DOHH2 (cell line): ENCODE results near the gene NUP62.
"Not testable (repeated sequence)": the region's sequence is repeated elsewhere in the genome, so short reads cannot be mapped to it uniquely, and the experiment has no call there.

Experiments used
- H3F3A ChIP-seq: fragments of 200-600 bp; sonication (generic), shearing (Covaris generic); 2 replicates; pipeline ENCODE4 v1.6.0; 2016; ENCODE audit warnings: antibody characterized with exemption, mild to moderate bottlenecking; ENCODE audit not compliant: control insufficient read depth, insufficient read depth
- H3K27ac ChIP-seq: fragments of 200-600 bp; sonication (generic); 2 replicates; pipeline ENCODE4 v1.5.1; 2014; ENCODE audit warnings: low read depth, mild to moderate bottlenecking, low read length, moderate library complexity
- H3K27me3 ChIP-seq: fragments of 200-600 bp; sonication (generic); 2 replicates; pipeline ENCODE4 v1.6.1; 2014; ENCODE audit warnings: mild to moderate bottlenecking, low read length, mixed read lengths; ENCODE audit not compliant: control insufficient read depth
- H3K36me3 ChIP-seq: fragments of 200-600 bp; sonication (generic); 2 replicates; pipeline ENCODE4 v1.6.1; 2014; ENCODE audit warnings: mild to moderate bottlenecking, low read length, moderate library complexity, mixed read lengths; ENCODE audit not compliant: control insufficient read depth
- H3K4me1 ChIP-seq: fragments of 200-600 bp; sonication (generic); 2 replicates; pipeline ENCODE4 v1.6.1; 2014; ENCODE audit warnings: mild to moderate bottlenecking, low read length, mixed read lengths; ENCODE audit not compliant: control insufficient read depth
- H3K4me2 ChIP-seq: fragments of 200-600 bp; sonication (generic); 2 replicates; pipeline ENCODE4 v1.6.0; 2014; ENCODE audit warnings: mild to moderate bottlenecking, low read length, moderate library complexity
- H3K4me3 ChIP-seq: fragments of 200-600 bp; sonication (generic); 2 replicates; pipeline ENCODE4 v1.5.1; 2014; ENCODE audit warnings: mild to moderate bottlenecking, low read length, mixed read lengths
- H3K79me2 ChIP-seq: fragments of 200-600 bp; sonication (generic); 2 replicates; pipeline ENCODE4 v1.6.1; 2014; ENCODE audit warnings: mild to moderate bottlenecking, low read length, mixed read lengths; ENCODE audit not compliant: control insufficient read depth
- H3K9me2 ChIP-seq: fragments of 200-600 bp; sonication (generic); replicated peaks from 2 replicates; pipeline ENCODE4 v1.6.1; 2014; ENCODE audit warnings: mild to moderate bottlenecking, low read length, mixed read lengths; ENCODE audit not compliant: control insufficient read depth
- H3K9me3 ChIP-seq: fragments of 200-600 bp; sonication (generic); 2 replicates; pipeline ENCODE4 v1.6.1; 2014; ENCODE audit warnings: antibody characterized with exemption, low read length, mixed read lengths; ENCODE audit not compliant: control insufficient read depth, insufficient read depth
- H4K20me1 ChIP-seq: fragments of 200-600 bp; sonication (generic); 2 replicates; pipeline ENCODE4 v1.6.0; 2014; ENCODE audit warnings: low read depth, mild to moderate bottlenecking, antibody characterized with exemption, low read length, moderate library complexity; ENCODE audit not compliant: control insufficient read depth, insufficient read depth
- CTCF ChIP-seq: fragments of 200-600 bp; sonication (generic); IDR thresholded peaks from one replicate; pipeline ENCODE4 v1.5.1; 2014; ENCODE audit warnings: antibody characterized with exemption, mild to moderate bottlenecking, low read depth, low read length; ENCODE audit not compliant: poor library complexity, severe bottlenecking
- EZH2phosphoT487 ChIP-seq: fragments of 200-600 bp; sonication (generic); IDR thresholded peaks from 2 replicates; pipeline ENCODE4 v1.6.1; 2017; ENCODE audit warnings: borderline replicate concordance, mild to moderate bottlenecking, antibody characterized with exemption, low read length, moderate library complexity, mixed read lengths

Gene NUP62

DNA sequence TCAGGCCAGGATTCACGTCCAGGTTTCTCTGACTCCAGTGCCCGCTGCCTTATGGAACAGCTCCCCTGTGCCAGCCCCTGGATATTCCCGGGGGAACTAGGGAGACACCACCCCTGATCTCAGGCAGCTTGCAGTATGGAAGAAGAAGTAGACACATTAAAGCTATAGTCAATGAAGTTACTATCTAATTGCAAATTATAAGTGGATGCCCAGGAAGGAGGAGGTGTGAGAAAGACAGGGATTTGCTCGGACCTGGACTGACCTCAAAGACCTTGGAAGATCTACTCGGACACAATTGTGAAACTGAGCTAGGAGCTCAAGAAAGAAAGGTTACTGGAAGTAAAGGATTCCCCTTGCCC lies 21.3 kb upstream of the NUP62 start:
- no peak overlapping the region for H3K4me2 ChIP-seq
- H3K4me1 ChIP-seq, result peaks cover 14% of the 10 kb centered on the region
- no peak overlapping the region for H3K27ac ChIP-seq
- peaks cover 14% of the 10 kb centered on the region; the same call in 1 of the 2 replicates for H3K27me3 ChIP-seq
- H4K20me1 ChIP-seq, result no peaks in the 10 kb centered on the region
- H3K4me3 ChIP-seq, result no peak overlapping the region
- TF ChIP-seq CTCF, result no peak
- no peak for TF ChIP-seq EZH2phosphoT487
- no peaks in the 10 kb centered on the region for H3K9me3 ChIP-seq
- H3K79me2 ChIP-seq, result no peaks in the 10 kb centered on the region
- H3F3A ChIP-seq, result no peaks in the 10 kb centered on the region
- H3K36me3 ChIP-seq, result no peaks in the 10 kb centered on the region
- H3K9me2 ChIP-seq, result no peaks in the 10 kb centered on the region

GRCh38 chr19:49949742-49950589 lies 20.7 kb upstream of the NUP62 start:
- Histone ChIP-seq H3K4me2 (no peak overlapping the region), H3K9me2 (no peaks in the 10 kb centered on the region), H3K36me3 (no peaks in the 10 kb centered on the region), H3K79me2 (no peaks in the 10 kb centered on the region), H3F3A (no peaks in the 10 kb centered on the region; the same call in 1 of the 2 replicates), H3K9me3 (no peaks in the 10 kb centered on the region), H4K20me1 (no peaks in the 10 kb centered on the region), H3K4me3 (no peak overlapping the region), H3K27me3 (peaks cover 14% of the 10 kb centered on the region; the same call in 1 of the 2 replicates), H3K4me1 (peaks cover 18% of the 10 kb centered on the region), H3K27ac (no peak overlapping the region)
- no peak for TF ChIP-seq CTCF
- TF ChIP-seq EZH2phosphoT487, result no peak

- H3K9me2 ChIP-seq, result no peaks in the 10 kb centered on the region
- H3K79me2 ChIP-seq, result no peaks in the 10 kb centered on the region
- no peaks in the 10 kb centered on the region for H4K20me1 ChIP-seq
- H3K4me1 ChIP-seq, result 0 out of 2 replicates have a peak, but pooled peaks cover 4% of the 10 kb centered on the region
- peaks cover 6% of the 10 kb centered on the region; the same call in 1 of the 2 replicates for H3K27me3 ChIP-seq
- no peak overlapping the region for H3K27ac ChIP-seq
- no peaks in the 10 kb centered on the region for H3K9me3 ChIP-seq
- no peak overlapping the region for H3K4me2 ChIP-seq
- no peaks in the 10 kb centered on the region for H3K36me3 ChIP-seq
- H3F3A ChIP-seq, result no peaks in the 10 kb centered on the region; the same call in 1 of the 2 replicates
- TF ChIP-seq EZH2phosphoT487 (no peak), CTCF (no peak)
- no peak overlapping the region for H3K4me3 ChIP-seq
These were observed 17.1 kb upstream of the NUP62 start for GRCh38 chr19:49946415-49946814.

GRCh38 chr19:49944567-49944966 lies 15.3 kb upstream of the NUP62 start:
- H3K27me3 ChIP-seq, H3K4me3 ChIP-seq: not testable (repeated sequence)

More at GRCh38 chr19:49944567-49944966, 15.3 kb upstream of the NUP62 start:
- H4K20me1 ChIP-seq, H3K36me3 ChIP-seq, H3K4me2 ChIP-seq, H3K27ac ChIP-seq, H3F3A ChIP-seq, H3K9me2 ChIP-seq, H3K79me2 ChIP-seq, H3K4me1 ChIP-seq, H3K9me3 ChIP-seq: not testable (repeated sequence)
